Esophagus squamous epithelium (tissue), 5 donors: Measurements from ENCODE around the gene INSYN2A. TPM values are rescaled to one million over a fixed set of nuclear protein-coding genes. Genes with fewer than 3 reads are reported as not detected.

Experiments used
- DNase-seq: peaks from one replicate; lab custom pipeline; 2025; lab: John Stamatoyannopoulos, UW
- H3K27ac ChIP-seq, 4 donors: fragments of 200-600 bp; sonication (generic); one replicate each; pipeline ENCODE4 v1.5.1; 2016 to 2019; ENCODE audit warnings: mild to moderate bottlenecking in 1 of 4
- H3K27me3 ChIP-seq, 4 donors: fragments of 200-600 bp; sonication (generic); 1 replicate in 3 of 4; 2 replicates in 1 of 4; pipeline versions ENCODE4 v1.5.1 to v1.6.0; 2017 to 2021; ENCODE audit warnings: antibody characterized with exemption in 1 of 4
- H3K36me3 ChIP-seq, 3 donors: fragments of 200-600 bp; sonication (generic); one replicate each; pipeline ENCODE4 v1.5.1; 2016 to 2019
- H3K4me1 ChIP-seq, 3 donors: fragments of 200-600 bp; sonication (generic); one replicate each; pipeline ENCODE4 v1.5.1; 2017 to 2019
- H3K4me3 ChIP-seq, 4 donors: fragments of 200-600 bp; sonication (generic); 1 replicate in 3 of 4; 2 replicates in 1 of 4; pipeline ENCODE4 v1.5.1; 2016 to 2019; ENCODE audit warnings: mild to moderate bottlenecking in 2 of 4, moderate library complexity in 1 of 4
- H3K9me3 ChIP-seq, 3 donors: fragments of 200-600 bp; sonication (generic); one replicate each; pipeline ENCODE4 v1.5.1; 2016 to 2019
- CTCF ChIP-seq, 6 experiments: fragments of 450-650 bp in 4 of 6; fragments of 200-600 bp in 2 of 6; sonication (generic) in 2 of 6; IDR thresholded peaks; one replicate each; pipeline ENCODE4 v1.5.1; 2016 to 2019; ENCODE audit warnings: antibody characterized with exemption in 6 of 6, mild to moderate bottlenecking in 4 of 6, moderate library complexity in 4 of 6
- POLR2A ChIP-seq, 4 donors: fragments of 450-650 bp; IDR thresholded peaks; one replicate each; pipeline ENCODE4 v1.6.1; 2017; ENCODE audit warnings: antibody characterized with exemption in 4 of 4, mild to moderate bottlenecking in 4 of 4, moderate library complexity in 3 of 4
- WGBS, 2 donors: methylation state at CpG; one replicate each; pipeline ENCODE4 v1.1.5; 2018; 5-methylcytosine and 5-hydroxymethylcytosine counted together
- intact Hi-C: fragments of 100-400 bp; cut with DNase I; formaldehyde crosslinking; loops from one replicate; pipeline ENCODE4 v1.15.0; 2022
- total RNA-seq, 4 donors: library from RNA; depleted of rRNA; stranded (reverse); fragments of >200 nt; gene quantifications; one replicate each; pipeline ENCODE4 v1.1.0, GENCODE V29; 2016
- donor health status: DM: yes; HTN: yes; CAD: no.

The INSYN2A gene
- total RNA-seq, 4 donors from 2014 or later = 0.19 TPM; not detected in 3

- Histone ChIP-seq H3K4me3 (no peak overlapping the region), H3K9me3 (no peaks in the 10 kb centered on the region), H3K27ac (no peak overlapping the region), H3K27me3 (peaks cover 0 to 36% (median 0%) of the 10 kb centered on the region in 4 donors), H3K4me1 (peaks cover 10 to 25% (median 22%) of the 10 kb centered on the region in 3 donors), H3K36me3 (peaks cover 0 to 7% (median 0%) of the 10 kb centered on the region in 3 donors)
- 81 to 92% methylated on average over 4 of the region's 5 CpGs for WGBS, 2 donors
- DNase-seq = no peak
- intact Hi-C loops = no loop called here
- no peak for TF ChIP-seq POLR2A (IDR thresholded peaks at IDR 0.05)
- no peak for TF ChIP-seq CTCF (IDR thresholded peaks at IDR 0.05)
These were observed 1.9 kb upstream of the INSYN2A start for GRCh38 chr10:127198307-127198706.

- H3K27ac ChIP-seq = no peak overlapping the region
These were observed 702 bp upstream of the INSYN2A start for GRCh38 chr10:127197154-127197432.

GRCh38 chr10:127195571-127196281 lies 665 bp downstream of the INSYN2A start:
- H3K27ac ChIP-seq = no peak overlapping the region
- TF ChIP-seq POLR2A (IDR thresholded peaks at IDR 0.05) (no peak), CTCF (IDR thresholded peaks at IDR 0.05) (no peak)
- intact Hi-C loops = no loop called here
- H3K4me3 ChIP-seq = peak overlapping the region; percentile 23 to 67 (median 38)
- WGBS, 2 donors = no CpG with 5 or more reads among the region's 91 CpGs
- H3K9me3 ChIP-seq = no peaks in the 10 kb centered on the region
- no peak for DNase-seq
- peaks cover 0 to 40% (median 0%) of the 10 kb centered on the region in 4 donors for H3K27me3 ChIP-seq
- peaks cover 10 to 25% (median 22%) of the 10 kb centered on the region in 3 donors for H3K4me1 ChIP-seq
- H3K36me3 ChIP-seq = peaks cover 0 to 3% (median 0%) of the 10 kb centered on the region in 3 donors

More at GRCh38 chr10:127197154-127197432, 702 bp upstream of the INSYN2A start:
- Histone ChIP-seq H3K4me1 (peaks cover 10 to 25% (median 22%) of the 10 kb centered on the region in 3 donors), H3K27me3 (peaks cover 0 to 40% (median 0%) of the 10 kb centered on the region in 4 donors), H3K36me3 (peaks cover 0 to 7% (median 0%) of the 10 kb centered on the region in 3 donors), H3K4me3 (no peak overlapping the region), H3K9me3 (no peaks in the 10 kb centered on the region)
- TF ChIP-seq POLR2A (IDR thresholded peaks at IDR 0.05) = no peak
- no peak for TF ChIP-seq CTCF (IDR thresholded peaks at IDR 0.05)
- no CpG with 5 or more reads among the region's 5 CpGs for WGBS, 2 donors
- intact Hi-C loops = no loop called here
- no peak for DNase-seq

GRCh38 chr10:127195041-127195506 lies 1.3 kb downstream of the INSYN2A start:
- no peak for DNase-seq
- TF ChIP-seq POLR2A (IDR thresholded peaks at IDR 0.05) (no peak), CTCF (IDR thresholded peaks at IDR 0.05) (no peak)
- Histone ChIP-seq H3K27ac (no peak overlapping the region), H3K4me1 (peaks cover 10 to 25% (median 22%) of the 10 kb centered on the region in 3 donors), H3K4me3 (peak overlapping the region in 3 of 4 donors; percentile 31 to 67 (median 46)), H3K36me3 (no peaks in the 10 kb centered on the region), H3K9me3 (no peaks in the 10 kb centered on the region), H3K27me3 (peaks cover 0 to 40% (median 0%) of the 10 kb centered on the region in 4 donors)
- 8 to 30% methylated on average over 9 to 11 of the region's 28 CpGs for WGBS, 2 donors
- intact Hi-C loops = no loop called here

GRCh38 chr10:127194599-127194998 lies 1.8 kb downstream of the INSYN2A start:
- peak overlapping the region in 1 of 4 donors; percentile 46 for H3K4me3 ChIP-seq
- WGBS, 2 donors = 67 to 87% methylated on average over 12 to 16 of the region's 16 CpGs
- intact Hi-C loops = no loop called here

More at GRCh38 chr10:127194599-127194998, 1.8 kb downstream of the INSYN2A start:
- Histone ChIP-seq H3K9me3 (no peaks in the 10 kb centered on the region), H3K4me1 (peaks cover 10 to 25% (median 22%) of the 10 kb centered on the region in 3 donors), H3K36me3 (no peaks in the 10 kb centered on the region), H3K27ac (no peak overlapping the region), H3K27me3 (peaks cover 0 to 40% (median 0%) of the 10 kb centered on the region in 4 donors)
- DNase-seq = no peak
- no peak for TF ChIP-seq CTCF (IDR thresholded peaks at IDR 0.05)
- no peak for TF ChIP-seq POLR2A (IDR thresholded peaks at IDR 0.05)
